22Rv1 (cell line): ENCODE measurements around the gene GPR176.

Experiments used
- ZFX ChIP-seq: fragments of 450-650 bp; IDR thresholded peaks from 2 replicates; pipeline ENCODE4 v1.6.1; 2017; ENCODE audit warnings: antibody characterized with exemption, borderline replicate concordance
- TF ChIP-seq, protein P1 (sequence below): fragments of 450-650 bp; IDR thresholded peaks from 2 replicates; pipeline ENCODE4 v1.5.1; 2017; ENCODE audit warnings: mild to moderate bottlenecking

DNA sequence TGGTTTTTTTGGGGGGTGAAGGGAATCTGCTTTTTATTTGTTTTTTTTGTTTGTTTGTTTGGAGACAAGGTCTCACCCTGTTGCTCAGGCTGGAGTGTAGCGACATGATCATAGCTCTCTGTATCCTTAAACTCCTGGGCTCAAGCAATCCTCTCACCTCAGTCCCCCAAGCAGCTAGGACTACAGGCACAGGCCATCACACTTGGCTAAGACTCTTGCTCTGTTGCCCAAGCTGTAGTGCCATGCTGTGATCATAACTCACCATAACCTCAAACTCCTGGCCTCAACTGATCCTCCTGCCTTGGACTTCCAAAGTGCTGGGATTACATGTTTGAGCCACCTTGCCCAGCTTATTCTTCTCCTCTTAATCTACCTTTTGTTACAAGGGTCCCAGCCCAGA, 31.8 kb downstream of the GPR176 start:
- TF ChIP-seq, protein P1, sequence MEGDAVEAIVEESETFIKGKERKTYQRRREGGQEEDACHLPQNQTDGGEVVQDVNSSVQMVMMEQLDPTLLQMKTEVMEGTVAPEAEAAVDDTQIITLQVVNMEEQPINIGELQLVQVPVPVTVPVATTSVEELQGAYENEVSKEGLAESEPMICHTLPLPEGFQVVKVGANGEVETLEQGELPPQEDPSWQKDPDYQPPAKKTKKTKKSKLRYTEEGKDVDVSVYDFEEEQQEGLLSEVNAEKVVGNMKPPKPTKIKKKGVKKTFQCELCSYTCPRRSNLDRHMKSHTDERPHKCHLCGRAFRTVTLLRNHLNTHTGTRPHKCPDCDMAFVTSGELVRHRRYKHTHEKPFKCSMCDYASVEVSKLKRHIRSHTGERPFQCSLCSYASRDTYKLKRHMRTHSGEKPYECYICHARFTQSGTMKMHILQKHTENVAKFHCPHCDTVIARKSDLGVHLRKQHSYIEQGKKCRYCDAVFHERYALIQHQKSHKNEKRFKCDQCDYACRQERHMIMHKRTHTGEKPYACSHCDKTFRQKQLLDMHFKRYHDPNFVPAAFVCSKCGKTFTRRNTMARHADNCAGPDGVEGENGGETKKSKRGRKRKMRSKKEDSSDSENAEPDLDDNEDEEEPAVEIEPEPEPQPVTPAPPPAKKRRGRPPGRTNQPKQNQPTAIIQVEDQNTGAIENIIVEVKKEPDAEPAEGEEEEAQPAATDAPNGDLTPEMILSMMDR: no peak
- TF ChIP-seq ZFX: no peak
